Measurements from ENCODE around the gene PORCN.

- TF ChIP-seq CTCF (IDR thresholded peaks at IDR 0.05), result no peak
- no peak for TF ChIP-seq EP300 (IDR thresholded peaks at IDR 0.05)
- no peak for TF ChIP-seq POLR2AphosphoS5 (IDR thresholded peaks at IDR 0.05)
- no peak for TF ChIP-seq POLR2A (IDR thresholded peaks at IDR 0.05)
These were observed 32.5 kb downstream of the PORCN start for GRCh38 chrX:48541140-48541814.
